ENCODE results near the gene L1CAM.

L1CAM gene

DNA sequence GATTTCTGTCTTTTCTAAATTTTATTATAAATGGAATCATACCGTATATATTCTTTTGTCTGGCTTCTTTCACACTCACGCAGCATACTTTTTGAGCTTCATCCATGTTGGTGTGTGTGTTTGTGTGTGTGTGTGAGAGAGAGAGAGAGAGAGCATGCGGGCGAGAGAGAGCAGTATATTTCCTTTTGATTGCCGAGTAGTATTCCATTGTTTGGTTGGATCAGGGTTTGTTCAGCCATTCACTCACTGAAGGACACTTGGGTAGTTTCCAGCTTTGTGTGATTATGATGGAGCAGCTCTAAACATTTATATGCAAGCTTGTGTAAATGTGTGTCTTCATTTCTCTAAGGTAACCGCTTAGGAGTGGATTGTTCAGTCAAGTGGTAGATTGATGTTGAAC, 3.1 kb upstream of the L1CAM start:
- no peak for TF ChIP-seq TAF1 (IDR thresholded peaks at IDR 0.05; ENCODE audit: borderline replicate concordance, insufficient read depth, low read length)
- TF ChIP-seq, protein P1, sequence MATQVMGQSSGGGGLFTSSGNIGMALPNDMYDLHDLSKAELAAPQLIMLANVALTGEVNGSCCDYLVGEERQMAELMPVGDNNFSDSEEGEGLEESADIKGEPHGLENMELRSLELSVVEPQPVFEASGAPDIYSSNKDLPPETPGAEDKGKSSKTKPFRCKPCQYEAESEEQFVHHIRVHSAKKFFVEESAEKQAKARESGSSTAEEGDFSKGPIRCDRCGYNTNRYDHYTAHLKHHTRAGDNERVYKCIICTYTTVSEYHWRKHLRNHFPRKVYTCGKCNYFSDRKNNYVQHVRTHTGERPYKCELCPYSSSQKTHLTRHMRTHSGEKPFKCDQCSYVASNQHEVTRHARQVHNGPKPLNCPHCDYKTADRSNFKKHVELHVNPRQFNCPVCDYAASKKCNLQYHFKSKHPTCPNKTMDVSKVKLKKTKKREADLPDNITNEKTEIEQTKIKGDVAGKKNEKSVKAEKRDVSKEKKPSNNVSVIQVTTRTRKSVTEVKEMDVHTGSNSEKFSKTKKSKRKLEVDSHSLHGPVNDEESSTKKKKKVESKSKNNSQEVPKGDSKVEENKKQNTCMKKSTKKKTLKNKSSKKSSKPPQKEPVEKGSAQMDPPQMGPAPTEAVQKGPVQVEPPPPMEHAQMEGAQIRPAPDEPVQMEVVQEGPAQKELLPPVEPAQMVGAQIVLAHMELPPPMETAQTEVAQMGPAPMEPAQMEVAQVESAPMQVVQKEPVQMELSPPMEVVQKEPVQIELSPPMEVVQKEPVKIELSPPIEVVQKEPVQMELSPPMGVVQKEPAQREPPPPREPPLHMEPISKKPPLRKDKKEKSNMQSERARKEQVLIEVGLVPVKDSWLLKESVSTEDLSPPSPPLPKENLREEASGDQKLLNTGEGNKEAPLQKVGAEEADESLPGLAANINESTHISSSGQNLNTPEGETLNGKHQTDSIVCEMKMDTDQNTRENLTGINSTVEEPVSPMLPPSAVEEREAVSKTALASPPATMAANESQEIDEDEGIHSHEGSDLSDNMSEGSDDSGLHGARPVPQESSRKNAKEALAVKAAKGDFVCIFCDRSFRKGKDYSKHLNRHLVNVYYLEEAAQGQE (IDR thresholded peaks at IDR 0.05; ENCODE audit: insufficient read depth in 1 of 2, low read depth in 2 of 2, low read length in 2 of 2), result no peak
- no peak for TF ChIP-seq SIN3A (IDR thresholded peaks at IDR 0.05; ENCODE audit: borderline replicate concordance, insufficient read depth, low read length)
- no peak for TF ChIP-seq POLR2AphosphoS5 (IDR thresholded peaks at IDR 0.05; ENCODE audit: low read depth, low read length)
- no peak for TF ChIP-seq FOXP2 (optimal IDR thresholded peaks at IDR 0.05; ENCODE audit: borderline replicate concordance, extremely low read depth, extremely low read length, insufficient read depth)

DNA sequence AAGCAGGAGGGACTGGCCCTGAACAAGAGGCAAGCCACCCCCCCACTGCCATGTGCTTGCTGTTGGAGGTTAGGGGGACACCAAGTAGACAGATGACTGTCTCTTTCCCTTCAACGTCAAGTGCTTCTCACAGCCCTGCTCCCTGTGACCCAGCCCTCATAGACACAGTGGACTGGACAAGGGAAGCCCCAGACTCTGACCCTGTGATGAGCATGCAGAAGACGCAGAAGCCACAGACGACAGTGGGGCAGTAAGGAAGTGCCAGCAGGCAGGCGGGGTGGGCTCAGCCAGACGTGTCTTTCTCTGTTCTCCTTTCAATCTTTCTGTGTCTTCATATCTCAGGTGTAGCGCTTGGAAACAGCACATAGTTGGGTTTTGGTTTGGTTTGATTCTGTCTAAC, 2.4 kb upstream of the L1CAM start:
- TF ChIP-seq, protein P1 (IDR thresholded peaks at IDR 0.05; ENCODE audit: insufficient read depth in 1 of 2, low read depth in 2 of 2, low read length in 2 of 2), result no peak
- TF ChIP-seq FOXP2 (optimal IDR thresholded peaks at IDR 0.05; ENCODE audit: borderline replicate concordance, extremely low read depth, extremely low read length, insufficient read depth), result no peak
- no peak for TF ChIP-seq TAF1 (IDR thresholded peaks at IDR 0.05; ENCODE audit: borderline replicate concordance, insufficient read depth, low read length)
- TF ChIP-seq POLR2AphosphoS5 (IDR thresholded peaks at IDR 0.05; ENCODE audit: low read depth, low read length), result no peak
- no peak for TF ChIP-seq SIN3A (IDR thresholded peaks at IDR 0.05; ENCODE audit: borderline replicate concordance, insufficient read depth, low read length)

DNA sequence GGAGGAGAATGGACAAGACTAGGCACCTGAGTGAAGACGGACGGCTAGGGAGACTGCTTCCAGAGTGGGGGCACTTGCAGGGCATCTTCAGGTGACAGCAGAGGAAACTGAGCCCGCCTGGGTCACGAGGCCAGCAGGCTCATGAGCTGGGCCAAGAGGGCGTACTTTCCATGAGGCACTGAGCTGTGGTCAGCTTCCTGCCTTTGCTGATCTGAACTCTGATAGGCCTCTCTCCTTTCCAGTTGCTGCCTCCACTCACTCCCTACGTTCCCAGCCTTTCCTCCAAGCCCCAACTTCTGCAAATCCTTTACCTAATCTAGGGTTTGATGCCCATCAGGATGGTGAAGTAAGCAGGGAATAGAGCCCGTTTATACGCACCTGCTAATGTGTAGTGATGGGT, 1.4 kb upstream of the L1CAM start:
- TF ChIP-seq, protein P1 (IDR thresholded peaks at IDR 0.05; ENCODE audit: insufficient read depth in 1 of 2, low read depth in 2 of 2, low read length in 2 of 2), result 0 out of 4 replicates have a peak, but pooled peaks of 1 of the 2 experiments have one; percentile 12
- TF ChIP-seq POLR2AphosphoS5 (IDR thresholded peaks at IDR 0.05; ENCODE audit: low read depth, low read length), result no peak

DNA sequence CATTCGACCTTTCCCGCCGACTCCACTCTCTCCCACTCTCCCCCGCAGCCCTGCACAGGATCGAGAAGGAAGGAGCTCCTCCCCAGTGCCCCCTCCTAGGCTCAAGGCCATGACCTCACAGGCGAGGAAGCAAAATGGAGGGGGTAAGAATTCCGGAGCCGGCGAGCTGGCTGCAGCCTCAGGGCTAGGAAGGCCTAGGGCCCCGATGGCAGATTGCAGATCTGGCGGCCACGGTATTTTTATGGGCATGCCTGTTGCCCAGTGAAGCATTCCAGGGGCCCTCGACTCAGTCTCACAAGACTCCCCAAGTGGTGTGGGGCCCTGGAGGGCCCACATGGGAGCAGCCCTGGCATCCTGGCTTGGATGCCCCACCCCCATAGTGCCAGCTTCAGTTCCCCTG, 942 bp upstream of the L1CAM start:
- TF ChIP-seq POLR2AphosphoS5 (IDR thresholded peaks at IDR 0.05; ENCODE audit: low read depth, low read length), result no peak
- no peak for TF ChIP-seq TAF1 (IDR thresholded peaks at IDR 0.05; ENCODE audit: borderline replicate concordance, insufficient read depth, low read length)
- TF ChIP-seq, protein P1 (IDR thresholded peaks at IDR 0.05; ENCODE audit: insufficient read depth in 1 of 2, low read depth in 2 of 2, low read length in 2 of 2), result no peak

DNA sequence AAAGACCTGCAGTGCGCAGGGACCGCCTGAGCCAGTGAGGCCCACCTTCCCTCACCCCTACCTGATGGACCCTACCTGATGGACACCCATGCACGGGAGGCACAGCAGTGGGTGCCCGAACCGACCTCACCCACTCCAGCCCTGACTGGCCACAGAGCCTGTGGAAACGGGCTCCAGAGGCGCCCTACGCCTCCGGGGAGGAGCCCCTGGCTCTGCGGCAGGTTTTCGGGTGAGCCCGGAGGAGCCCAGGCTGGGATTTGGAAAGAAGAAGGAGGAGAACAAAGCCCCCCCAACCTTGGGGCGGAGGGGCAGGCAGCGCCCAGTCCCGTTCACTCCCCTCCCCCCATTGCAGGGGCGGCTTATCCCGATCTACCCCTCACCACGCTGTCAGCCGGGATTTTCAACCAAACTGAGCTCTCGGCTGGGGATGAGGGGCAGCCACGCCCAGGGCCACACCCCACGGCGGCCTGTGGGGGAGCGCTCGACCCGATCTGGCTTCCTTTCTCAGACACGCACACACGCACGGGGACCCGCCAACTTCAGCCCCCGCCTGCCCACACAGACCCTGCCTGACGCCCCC, 675 bp downstream of the L1CAM start:
- TF ChIP-seq FOXP2 (optimal IDR thresholded peaks at IDR 0.05; ENCODE audit: borderline replicate concordance, extremely low read depth, extremely low read length, insufficient read depth), result no peak
- TF ChIP-seq, protein P1 (IDR thresholded peaks at IDR 0.05; ENCODE audit: insufficient read depth in 1 of 2, low read depth in 2 of 2, low read length in 2 of 2), result no peak
- no peak for TF ChIP-seq TAF1 (IDR thresholded peaks at IDR 0.05; ENCODE audit: borderline replicate concordance, insufficient read depth, low read length)
- TF ChIP-seq SIN3A (IDR thresholded peaks at IDR 0.05; ENCODE audit: borderline replicate concordance, insufficient read depth, low read length), result no peak
